Fibroblast of villous mesenchyme (primary cell): Measurements from ENCODE around the gene CPOX. TPM values are rescaled to one million over a fixed set of nuclear protein-coding genes. Genes with fewer than 3 reads are reported as not detected.

Source experiments
- DNase-seq: peaks from one replicate; pipeline ENCODE4 v3.0.0-alpha.2; 2010; ENCODE audit warnings: low read depth
- H3K4me3 ChIP-seq: 2 replicates; pipeline ENCODE4 v1.5.1; 2011; ENCODE audit warnings: low read depth, mild to moderate bottlenecking, low read length
- total RNA-seq: library from RNA; depleted of rRNA; stranded (reverse); fragments of >200 nt; gene quantifications from 2 replicates; pipeline ENCODE4 v1.2.3, GENCODE V29; 2012
- TF ChIP-seq, protein P1 (sequence below): IDR thresholded peaks from 2 replicates; pipeline ENCODE4 v1.5.1; 2012; ENCODE audit warnings: low read depth, mild to moderate bottlenecking, low read length; ENCODE audit not compliant: insufficient read depth

CPOX gene
- total RNA-seq, 1 donor, result 27.2 TPM

- TF ChIP-seq, protein P1, sequence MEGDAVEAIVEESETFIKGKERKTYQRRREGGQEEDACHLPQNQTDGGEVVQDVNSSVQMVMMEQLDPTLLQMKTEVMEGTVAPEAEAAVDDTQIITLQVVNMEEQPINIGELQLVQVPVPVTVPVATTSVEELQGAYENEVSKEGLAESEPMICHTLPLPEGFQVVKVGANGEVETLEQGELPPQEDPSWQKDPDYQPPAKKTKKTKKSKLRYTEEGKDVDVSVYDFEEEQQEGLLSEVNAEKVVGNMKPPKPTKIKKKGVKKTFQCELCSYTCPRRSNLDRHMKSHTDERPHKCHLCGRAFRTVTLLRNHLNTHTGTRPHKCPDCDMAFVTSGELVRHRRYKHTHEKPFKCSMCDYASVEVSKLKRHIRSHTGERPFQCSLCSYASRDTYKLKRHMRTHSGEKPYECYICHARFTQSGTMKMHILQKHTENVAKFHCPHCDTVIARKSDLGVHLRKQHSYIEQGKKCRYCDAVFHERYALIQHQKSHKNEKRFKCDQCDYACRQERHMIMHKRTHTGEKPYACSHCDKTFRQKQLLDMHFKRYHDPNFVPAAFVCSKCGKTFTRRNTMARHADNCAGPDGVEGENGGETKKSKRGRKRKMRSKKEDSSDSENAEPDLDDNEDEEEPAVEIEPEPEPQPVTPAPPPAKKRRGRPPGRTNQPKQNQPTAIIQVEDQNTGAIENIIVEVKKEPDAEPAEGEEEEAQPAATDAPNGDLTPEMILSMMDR, result no peak
- H3K4me3 ChIP-seq, result no peak overlapping the region
- no peak for DNase-seq
Measured at GRCh38 chr3:98594628-98595324, 1.4 kb upstream of the CPOX start.

- TF ChIP-seq, protein P1, result no peak
- H3K4me3 ChIP-seq, result peak overlapping the region; percentile 80
- no peak for DNase-seq
Measured at GRCh38 chr3:98592345-98592935, 971 bp downstream of the CPOX start.

DNA sequence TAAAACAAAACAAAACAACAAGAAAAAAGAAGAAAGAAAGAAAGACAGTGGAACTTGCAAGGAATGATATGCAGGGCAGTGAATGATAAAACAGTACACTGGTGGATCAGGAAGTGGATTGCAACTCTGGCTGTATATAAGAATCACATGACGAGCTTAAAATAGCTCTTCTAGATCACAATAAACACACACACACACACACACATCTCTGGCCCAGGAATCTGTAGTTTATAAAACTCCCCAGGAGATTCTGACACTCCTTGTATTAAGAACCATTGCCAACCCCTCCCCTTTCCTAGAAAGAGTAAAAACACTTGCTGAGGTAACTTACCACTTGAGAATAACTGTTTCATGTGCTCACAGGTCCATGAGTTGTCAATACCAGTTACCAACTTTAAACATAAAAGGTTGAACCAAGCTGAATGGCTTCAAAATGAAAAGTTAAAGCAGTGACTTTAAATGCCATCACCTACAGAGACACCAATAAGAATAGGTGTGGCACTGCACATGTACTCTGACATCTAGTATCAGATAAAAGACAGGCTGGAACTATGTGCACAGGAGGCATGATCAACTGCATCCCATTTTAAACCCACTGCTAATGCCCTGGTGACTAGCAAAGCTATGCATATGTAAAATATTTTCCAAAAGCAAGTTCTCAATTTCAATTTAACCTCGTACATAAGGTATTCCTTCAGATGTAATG lies 3.9 kb downstream of the CPOX start:
- DNase-seq, result peak; percentile 37
- TF ChIP-seq, protein P1, result no peak
- H3K4me3 ChIP-seq, result no peak overlapping the region

DNA sequence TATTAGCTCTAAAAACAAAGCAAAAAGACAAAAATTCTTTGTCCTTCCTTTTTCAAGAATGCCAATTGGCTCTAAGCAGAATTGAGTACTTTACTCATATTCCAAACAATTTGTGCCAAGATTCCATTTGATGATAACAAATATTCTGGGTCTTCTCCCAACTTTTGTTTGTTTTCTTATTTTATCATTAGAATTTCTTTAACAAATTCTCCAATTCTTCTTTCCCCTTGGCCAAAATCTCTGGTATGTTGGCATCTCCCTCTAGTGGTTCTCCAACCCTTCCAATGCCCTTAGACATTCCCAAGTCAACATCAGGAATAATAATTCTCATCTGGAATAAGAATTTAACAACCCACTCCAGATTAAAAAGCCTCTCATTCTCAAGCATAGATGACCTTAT lies 5.3 kb downstream of the CPOX start:
- TF ChIP-seq, protein P1, result peak; percentile 45
- DNase-seq, result no peak
- H3K4me3 ChIP-seq, result no peak overlapping the region

DNA sequence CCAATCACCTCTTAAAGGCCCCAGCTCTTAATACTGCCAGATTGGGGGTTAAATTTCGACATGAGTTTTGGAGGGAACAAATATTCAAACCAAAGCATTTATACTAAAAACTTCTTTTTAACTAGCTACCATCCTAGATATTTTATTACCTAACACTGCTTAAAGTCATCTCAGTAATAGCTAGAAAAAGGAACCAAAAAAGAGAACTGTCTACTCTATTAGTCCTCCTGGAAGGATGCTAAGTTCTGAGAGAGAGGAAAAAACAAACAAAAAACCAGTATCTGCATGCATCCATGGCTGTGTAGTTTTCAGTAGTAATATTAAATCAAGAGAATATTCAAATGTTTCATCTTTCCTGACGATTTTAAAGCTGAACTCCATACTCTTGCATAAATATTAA lies 5.8 kb downstream of the CPOX start:
- H3K4me3 ChIP-seq, result no peak overlapping the region
- TF ChIP-seq, protein P1, result no peak
- DNase-seq, result no peak

- DNase-seq, result no peak
- no peak overlapping the region for H3K4me3 ChIP-seq
- TF ChIP-seq, protein P1, result no peak
Measured at GRCh38 chr3:98584547-98584946, 8.9 kb downstream of the CPOX start.
